HepG2 (cell line): Measurements from ENCODE around the gene RPL41. TPM values are rescaled to one million over a fixed set of nuclear protein-coding genes. Genes with fewer than 3 reads are reported as not detected.
A peak's percentile ranks its signal among the peaks of the same experiment; 100 is the strongest.

Experiments
- FIP1L1 ChIP-seq: fragments of 200-400 bp; formaldehyde crosslinking; IDR thresholded peaks from 2 replicates; pipeline ENCODE4 v1.6.1; 2018; ENCODE audit warnings: low read depth, mild to moderate bottlenecking, low read length, moderate library complexity, borderline replicate concordance; ENCODE audit not compliant: insufficient read depth
- GTF2F1 ChIP-seq: fragments of 150-350 bp; IDR thresholded peaks from 2 replicates; pipeline ENCODE4 v1.6.1; 2014; ENCODE audit warnings: low read length
- HOXA3 ChIP-seq: sonication (generic); formaldehyde crosslinking; IDR thresholded peaks from 2 replicates; pipeline ENCODE4 v1.5.0; 2020; ENCODE audit warnings: missing genetic modification reagents
- IRF1 ChIP-seq: sonication (generic); formaldehyde crosslinking; IDR thresholded peaks from 2 replicates; pipeline ENCODE4 v1.4.0; 2020; ENCODE audit warnings: low read depth, mild to moderate bottlenecking, missing genetic modification reagents
- JUN ChIP-seq: sonication (generic); formaldehyde crosslinking; IDR thresholded peaks from 2 replicates; pipeline ENCODE4 v1.4.0; 2020; ENCODE audit warnings: mild to moderate bottlenecking, missing genetic modification reagents
- KMT2A ChIP-seq: sonication (generic); formaldehyde crosslinking; IDR thresholded peaks from 2 replicates; pipeline ENCODE4 v1.4.0; 2020; ENCODE audit warnings: missing genetic modification reagents
- LRRFIP1 ChIP-seq: sonication (generic); formaldehyde crosslinking; conservative IDR thresholded peaks from 2 replicates; pipeline ENCODE4 v1.4.0; 2020; ENCODE audit warnings: missing genetic modification reagents
- MEIS2 ChIP-seq: sonication (generic); formaldehyde crosslinking; IDR thresholded peaks from 2 replicates; pipeline ENCODE4 v1.9.0; 2021; ENCODE audit warnings: mild to moderate bottlenecking, missing genetic modification reagents
- NCOA2 ChIP-seq: sonication (generic); formaldehyde crosslinking; IDR thresholded peaks from 2 replicates; pipeline ENCODE4 v1.8.0; 2022; ENCODE audit warnings: inconsistent platforms
- NR2F6 ChIP-seq, 2 experiments: IDR thresholded peaks; 2 replicates each; pipeline ENCODE4 v1.6.1; 2016; ENCODE audit warnings: antibody characterized with exemption in 1 of 2, mild to moderate bottlenecking in 1 of 2
- PHB2 ChIP-seq: fragments of 450-650 bp; IDR thresholded peaks from 2 replicates; pipeline ENCODE4 v1.6.1; 2018; ENCODE audit not compliant: partially characterized antibody
- SP1 ChIP-seq, 2 experiments: fragments of 450-650 bp in 1 of 2; sonication (generic) in 1 of 2; formaldehyde crosslinking in 1 of 2; IDR thresholded peaks; 2 replicates each; pipeline versions ENCODE4 v1.4.0 to v1.6.1; 2016 to 2020; ENCODE audit warnings: missing genetic modification reagents in 1 of 2
- TSC22D2 ChIP-seq: sonication (generic); formaldehyde crosslinking; IDR thresholded peaks from 2 replicates; pipeline ENCODE4 v1.5.1; 2020; ENCODE audit warnings: missing genetic modification reagents, mild to moderate bottlenecking, borderline replicate concordance
- XRCC5 ChIP-seq: fragments of 200-400 bp; formaldehyde crosslinking; optimal IDR thresholded peaks from 2 replicates; pipeline ENCODE3; 2017; ENCODE audit warnings: mild to moderate bottlenecking, low read length
- ZBTB7B ChIP-seq: sonication (generic); formaldehyde crosslinking; IDR thresholded peaks from 2 replicates; pipeline ENCODE4 v1.4.0; 2020; ENCODE audit warnings: missing genetic modification reagents
- ZKSCAN5 ChIP-seq: sonication (generic); formaldehyde crosslinking; IDR thresholded peaks from 2 replicates; pipeline ENCODE4 v1.5.1; 2020; ENCODE audit warnings: mild to moderate bottlenecking, missing genetic modification reagents
- ZNF234 ChIP-seq: sonication (generic); formaldehyde crosslinking; conservative IDR thresholded peaks from 2 replicates; pipeline ENCODE4 v1.5.1; 2020; ENCODE audit warnings: mild to moderate bottlenecking, missing genetic modification reagents
- ZNF510 ChIP-seq: sonication (generic); formaldehyde crosslinking; IDR thresholded peaks from 2 replicates; pipeline ENCODE4 v1.4.0; 2020; ENCODE audit warnings: low read depth, mild to moderate bottlenecking, missing genetic modification reagents
- ZNF580 ChIP-seq: IDR thresholded peaks from 2 replicates; pipeline ENCODE4 v1.6.1; 2016; ENCODE audit warnings: low read depth, borderline replicate concordance
- ZNF674 ChIP-seq: sonication (generic); formaldehyde crosslinking; IDR thresholded peaks from 2 replicates; pipeline ENCODE4 v1.5.0; 2020; ENCODE audit warnings: low read depth, mild to moderate bottlenecking, missing genetic modification reagents
- ZSCAN20 ChIP-seq: sonication (generic); formaldehyde crosslinking; IDR thresholded peaks from 2 replicates; pipeline ENCODE4 v1.4.0; 2020; ENCODE audit warnings: missing genetic modification reagents, mild to moderate bottlenecking, borderline replicate concordance
- polyA plus RNA-seq, 8 experiments: library from polyadenylated mRNA; depleted of rRNA in 3 of 8; stranded (reverse) in 7 of 8; unstranded in 1 of 8; fragments of >200 nt; fragmentation: Illumina TruSeq in 4 of 8; extraction: Trizol in 4 of 8; gene quantifications; 2 replicates each; pipeline versions ENCODE4 v1.2.1 to v1.2.3, GENCODE V29; 2011 to 2016; ENCODE audit warnings: low read depth in 4 of 8, missing spikeins in 1 of 8, mixed read lengths in 1 of 8; ENCODE audit not compliant: insufficient read depth in 1 of 8
- total RNA-seq, 5 experiments: library from RNA; depleted of rRNA; stranded (reverse); fragments of >200 nt; fragmentation: Illumina TruSeq; extraction: Trizol; gene quantifications; 2 replicates each; pipeline ENCODE4 v1.2.3, GENCODE V29; 2016; ENCODE audit warnings: low read depth in 1 of 5
- TF ChIP-seq, protein P1 (sequence below): sonication (generic); formaldehyde crosslinking; IDR thresholded peaks from 2 replicates; pipeline ENCODE4 v1.8.0; 2022; ENCODE audit warnings: missing genetic modification reagents, mild to moderate bottlenecking, inconsistent platforms, borderline replicate concordance
- TF ChIP-seq, protein P2 (sequence below): IDR thresholded peaks from 2 replicates; pipeline ENCODE4 v1.6.1; 2016; ENCODE audit warnings: missing compliant biosample characterization, missing genetic modification reagents, borderline replicate concordance
- TF ChIP-seq, protein P3 (sequence below): sonication (generic); formaldehyde crosslinking; IDR thresholded peaks from 2 replicates; pipeline ENCODE4 v1.8.1; 2023; ENCODE audit warnings: missing genetic modification reagents, mild to moderate bottlenecking, borderline replicate concordance

RPL41 gene
- total and polyA plus RNA-seq, 2 of the 13 experiments (the other 11 are each of a cell fraction or from before 2014, with no cell fraction given): 4,012 to 7,670 TPM

DNA sequence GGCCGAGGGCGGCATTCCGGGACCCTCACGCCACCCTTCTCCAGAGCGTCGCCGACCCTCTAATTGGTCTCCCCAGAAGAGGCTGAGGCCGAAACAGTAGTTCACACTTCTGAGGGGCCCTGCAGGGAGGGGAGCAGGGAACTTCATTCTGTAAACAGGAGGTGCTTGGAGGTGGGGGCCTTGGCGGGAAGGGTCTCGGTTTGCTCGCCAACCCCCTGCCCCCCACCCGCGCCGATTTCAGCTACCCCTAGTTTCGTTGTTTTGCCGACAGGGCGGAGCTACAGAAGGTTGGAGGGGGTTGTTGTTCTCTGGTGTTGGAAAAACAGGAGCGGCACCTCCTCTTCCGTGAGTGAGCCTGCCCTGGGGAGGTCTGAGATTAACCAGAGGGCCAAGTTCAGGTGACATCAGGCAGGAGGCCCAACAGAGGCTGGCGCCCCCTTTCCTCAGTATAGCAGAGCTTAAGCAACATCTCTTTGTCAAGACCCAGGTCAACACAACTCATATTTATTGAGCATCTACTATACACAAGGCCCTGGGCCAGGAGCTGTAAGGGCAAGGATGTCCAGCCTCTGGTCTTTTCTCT is 35.8 kb upstream of the RPL41 start (continued):
- 0 out of 2 replicates have a peak, but pooled peaks have one; percentile 65 for TF ChIP-seq FIP1L1
- TF ChIP-seq KMT2A (CRISPR knock-in tag): no peak
- TF ChIP-seq HOXA3: peak; percentile 57; the same call in 1 of the 2 replicates
- peak; percentile 82 for TF ChIP-seq JUN (CRISPR knock-in tag)
- TF ChIP-seq ZKSCAN5 (CRISPR knock-in tag): no peak
- no peak for TF ChIP-seq GTF2F1
- TF ChIP-seq ZNF510 (CRISPR knock-in tag): no peak; the same call in 1 of the 2 replicates
- TF ChIP-seq ZSCAN20: no peak
- TF ChIP-seq IRF1 (CRISPR knock-in tag): no peak; the same call in 1 of the 2 replicates
- peak; percentile 67; the same call in 1 of the 2 replicates for TF ChIP-seq NR2F6 (IDR thresholded peaks at IDR 0.05)
- peak; percentile 82 for TF ChIP-seq NR2F6 (CRISPR knock-in tag; IDR thresholded peaks at IDR 0.05)
- TF ChIP-seq MEIS2 (CRISPR knock-in tag): no peak
- no peak for TF ChIP-seq ZNF234 (CRISPR knock-in tag)
- peak; percentile 79 for TF ChIP-seq ZBTB7B (CRISPR knock-in tag)
- TF ChIP-seq SP1 (IDR thresholded peaks at IDR 0.05): no peak
- no peak for TF ChIP-seq SP1 (CRISPR knock-in tag; IDR thresholded peaks at IDR 0.05)
- TF ChIP-seq, protein P1, sequence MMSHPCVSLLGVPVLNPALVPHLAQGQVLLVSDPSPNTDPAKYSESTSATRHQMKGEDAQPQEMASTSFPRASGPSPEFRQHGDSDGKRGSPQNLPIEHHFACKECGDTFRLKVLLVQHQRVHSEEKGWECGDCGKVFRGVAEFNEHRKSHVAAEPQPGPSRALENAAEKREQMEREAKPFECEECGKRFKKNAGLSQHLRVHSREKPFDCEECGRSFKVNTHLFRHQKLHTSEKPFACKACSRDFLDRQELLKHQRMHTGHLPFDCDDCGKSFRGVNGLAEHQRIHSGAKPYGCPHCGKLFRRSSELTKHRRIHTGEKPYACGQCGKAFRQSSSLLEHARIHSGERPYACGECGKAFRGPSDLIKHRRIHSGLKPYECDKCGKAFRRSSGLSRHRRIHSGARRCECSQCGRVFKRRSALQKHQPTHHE (CRISPR knock-in tag): no peak
- peak; percentile 77 for TF ChIP-seq NCOA2 (CRISPR knock-in tag)
- no peak for TF ChIP-seq ZNF674
- TF ChIP-seq, protein P2, sequence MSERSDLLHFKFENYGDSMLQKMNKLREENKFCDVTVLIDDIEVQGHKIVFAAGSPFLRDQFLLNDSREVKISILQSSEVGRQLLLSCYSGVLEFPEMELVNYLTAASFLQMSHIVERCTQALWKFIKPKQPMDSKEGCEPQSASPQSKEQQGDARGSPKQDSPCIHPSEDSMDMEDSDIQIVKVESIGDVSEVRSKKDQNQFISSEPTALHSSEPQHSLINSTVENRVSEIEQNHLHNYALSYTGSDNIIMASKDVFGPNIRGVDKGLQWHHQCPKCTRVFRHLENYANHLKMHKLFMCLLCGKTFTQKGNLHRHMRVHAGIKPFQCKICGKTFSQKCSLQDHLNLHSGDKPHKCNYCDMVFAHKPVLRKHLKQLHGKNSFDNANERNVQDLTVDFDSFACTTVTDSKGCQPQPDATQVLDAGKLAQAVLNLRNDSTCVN (CRISPR knock-in tag): no peak
- TF ChIP-seq LRRFIP1 (CRISPR knock-in tag): no peak
- TF ChIP-seq, protein P3, sequence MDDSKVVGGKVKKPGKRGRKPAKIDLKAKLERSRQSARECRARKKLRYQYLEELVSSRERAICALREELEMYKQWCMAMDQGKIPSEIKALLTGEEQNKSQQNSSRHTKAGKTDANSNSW (CRISPR knock-in tag): no peak
- TF ChIP-seq PHB2: no peak
- TF ChIP-seq ZNF580: peak; percentile 45; the same call in 1 of the 2 replicates
- TF ChIP-seq XRCC5: no peak
- no peak for TF ChIP-seq TSC22D2 (CRISPR knock-in tag)
